HepG2 (cell line): ENCODE measurements around the gene GNAS-AS1.
A peak's percentile ranks its signal among the peaks of the same experiment; 100 is the strongest.

Experiments
- CEBPB ChIP-seq: IDR thresholded peaks from 2 replicates; pipeline ENCODE4 v1.6.1; 2011; ENCODE audit warnings: low read depth, low read length, improper control_type of control experiment, borderline replicate concordance
- KDM5A ChIP-seq: fragments of 200-600 bp; sonication (generic); IDR thresholded peaks from 2 replicates; pipeline ENCODE4 v1.7.0; 2018; ENCODE audit warnings: antibody characterized with exemption, mild to moderate bottlenecking, low read length, borderline replicate concordance
- NFIC ChIP-seq: IDR thresholded peaks from 2 replicates; pipeline ENCODE4 v1.6.1; 2012; ENCODE audit warnings: mild to moderate bottlenecking, low read length, inconsistent platforms
- SALL2 ChIP-seq: sonication (generic); formaldehyde crosslinking; IDR thresholded peaks from 2 replicates; pipeline ENCODE4 v1.8.1; 2023; ENCODE audit warnings: mild to moderate bottlenecking, missing genetic modification reagents, inconsistent platforms
- ZFYVE20 ChIP-seq: sonication (generic); formaldehyde crosslinking; IDR thresholded peaks from 2 replicates; pipeline ENCODE4 v1.8.0; 2023; ENCODE audit warnings: low read depth, mild to moderate bottlenecking, moderate library complexity, missing genetic modification reagents, borderline replicate concordance
- ZMYM3 ChIP-seq: sonication (generic); formaldehyde crosslinking; IDR thresholded peaks from 2 replicates; pipeline ENCODE4 v1.5.1; 2020; ENCODE audit warnings: mild to moderate bottlenecking, missing genetic modification reagents
- ZNF883 ChIP-seq: sonication (generic); formaldehyde crosslinking; IDR thresholded peaks from 2 replicates; pipeline ENCODE4 v1.5.1; 2020; ENCODE audit warnings: mild to moderate bottlenecking, missing genetic modification reagents; ENCODE audit errors: not compliant biosample characterization
- TF ChIP-seq, protein P1 (sequence below), 2 experiments: IDR thresholded peaks; 2 replicates each; pipeline ENCODE4 v1.6.1; 2011 to 2012; ENCODE audit warnings: low read length in 2 of 2, borderline replicate concordance in 1 of 2, low read depth in 1 of 2, mild to moderate bottlenecking in 1 of 2, moderate library complexity in 1 of 2
- TF ChIP-seq, protein P2 (sequence below): sonication (generic); formaldehyde crosslinking; IDR thresholded peaks from 2 replicates; pipeline ENCODE4 v1.5.0; 2020; ENCODE audit warnings: mild to moderate bottlenecking, missing genetic modification reagents, moderate library complexity
- TF ChIP-seq, protein P3 (sequence below): sonication (generic); formaldehyde crosslinking; IDR thresholded peaks from 2 replicates; pipeline ENCODE4 v1.4.0; 2020; ENCODE audit warnings: missing genetic modification reagents
- TF ChIP-seq, protein P4 (sequence below): sonication (generic); formaldehyde crosslinking; IDR thresholded peaks from 2 replicates; pipeline ENCODE4 v1.5.0; 2020; ENCODE audit warnings: mild to moderate bottlenecking, missing genetic modification reagents

DNA sequence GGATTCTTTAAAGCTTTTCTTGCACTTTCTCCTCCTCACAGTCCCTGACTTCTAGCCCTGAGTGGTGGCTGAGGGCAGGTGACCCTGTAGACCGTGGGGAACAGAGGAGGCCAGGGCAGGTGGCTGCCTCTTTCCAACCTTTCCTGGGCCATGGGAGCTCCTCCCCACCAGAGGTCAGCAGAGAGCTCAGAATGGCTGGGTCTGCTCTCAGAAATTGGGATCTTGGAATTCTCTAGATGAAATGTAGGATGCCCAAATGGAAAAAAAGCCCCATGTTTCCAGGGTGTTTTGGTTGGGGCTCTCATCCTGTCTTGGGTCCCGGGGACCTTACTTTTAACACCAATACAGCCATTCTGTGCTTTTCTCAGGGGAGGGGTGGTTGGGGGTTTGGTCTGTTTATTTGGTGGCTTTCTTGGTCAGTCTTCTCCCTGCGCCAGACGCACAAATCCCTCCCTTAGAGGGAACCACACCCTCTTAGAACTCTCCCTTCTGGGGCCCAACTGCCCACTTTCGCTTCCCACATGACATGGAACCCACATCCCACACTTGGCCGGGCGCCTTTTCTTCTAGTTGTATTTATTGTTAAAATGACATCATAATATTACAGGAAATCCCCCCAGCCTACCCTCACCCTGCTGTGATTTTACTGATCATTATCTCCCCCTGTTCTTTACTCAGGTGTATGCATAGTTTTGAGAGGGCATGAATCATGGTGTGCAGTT, 19.8 kb upstream of the GNAS-AS1 start:
- TF ChIP-seq, protein P1, sequence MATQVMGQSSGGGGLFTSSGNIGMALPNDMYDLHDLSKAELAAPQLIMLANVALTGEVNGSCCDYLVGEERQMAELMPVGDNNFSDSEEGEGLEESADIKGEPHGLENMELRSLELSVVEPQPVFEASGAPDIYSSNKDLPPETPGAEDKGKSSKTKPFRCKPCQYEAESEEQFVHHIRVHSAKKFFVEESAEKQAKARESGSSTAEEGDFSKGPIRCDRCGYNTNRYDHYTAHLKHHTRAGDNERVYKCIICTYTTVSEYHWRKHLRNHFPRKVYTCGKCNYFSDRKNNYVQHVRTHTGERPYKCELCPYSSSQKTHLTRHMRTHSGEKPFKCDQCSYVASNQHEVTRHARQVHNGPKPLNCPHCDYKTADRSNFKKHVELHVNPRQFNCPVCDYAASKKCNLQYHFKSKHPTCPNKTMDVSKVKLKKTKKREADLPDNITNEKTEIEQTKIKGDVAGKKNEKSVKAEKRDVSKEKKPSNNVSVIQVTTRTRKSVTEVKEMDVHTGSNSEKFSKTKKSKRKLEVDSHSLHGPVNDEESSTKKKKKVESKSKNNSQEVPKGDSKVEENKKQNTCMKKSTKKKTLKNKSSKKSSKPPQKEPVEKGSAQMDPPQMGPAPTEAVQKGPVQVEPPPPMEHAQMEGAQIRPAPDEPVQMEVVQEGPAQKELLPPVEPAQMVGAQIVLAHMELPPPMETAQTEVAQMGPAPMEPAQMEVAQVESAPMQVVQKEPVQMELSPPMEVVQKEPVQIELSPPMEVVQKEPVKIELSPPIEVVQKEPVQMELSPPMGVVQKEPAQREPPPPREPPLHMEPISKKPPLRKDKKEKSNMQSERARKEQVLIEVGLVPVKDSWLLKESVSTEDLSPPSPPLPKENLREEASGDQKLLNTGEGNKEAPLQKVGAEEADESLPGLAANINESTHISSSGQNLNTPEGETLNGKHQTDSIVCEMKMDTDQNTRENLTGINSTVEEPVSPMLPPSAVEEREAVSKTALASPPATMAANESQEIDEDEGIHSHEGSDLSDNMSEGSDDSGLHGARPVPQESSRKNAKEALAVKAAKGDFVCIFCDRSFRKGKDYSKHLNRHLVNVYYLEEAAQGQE (IDR thresholded peaks at IDR 0.05; ENCODE audit: borderline replicate concordance in 1 of 2, low read depth in 1 of 2, low read length in 2 of 2): no peak
- TF ChIP-seq ZFYVE20 (CRISPR knock-in tag) (no peak), ZNF883 (CRISPR knock-in tag) (no peak), ZMYM3 (no peak), NFIC (no peak), CEBPB (no peak), KDM5A (no peak), SALL2 (CRISPR knock-in tag) (no peak)
- TF ChIP-seq, protein P2, sequence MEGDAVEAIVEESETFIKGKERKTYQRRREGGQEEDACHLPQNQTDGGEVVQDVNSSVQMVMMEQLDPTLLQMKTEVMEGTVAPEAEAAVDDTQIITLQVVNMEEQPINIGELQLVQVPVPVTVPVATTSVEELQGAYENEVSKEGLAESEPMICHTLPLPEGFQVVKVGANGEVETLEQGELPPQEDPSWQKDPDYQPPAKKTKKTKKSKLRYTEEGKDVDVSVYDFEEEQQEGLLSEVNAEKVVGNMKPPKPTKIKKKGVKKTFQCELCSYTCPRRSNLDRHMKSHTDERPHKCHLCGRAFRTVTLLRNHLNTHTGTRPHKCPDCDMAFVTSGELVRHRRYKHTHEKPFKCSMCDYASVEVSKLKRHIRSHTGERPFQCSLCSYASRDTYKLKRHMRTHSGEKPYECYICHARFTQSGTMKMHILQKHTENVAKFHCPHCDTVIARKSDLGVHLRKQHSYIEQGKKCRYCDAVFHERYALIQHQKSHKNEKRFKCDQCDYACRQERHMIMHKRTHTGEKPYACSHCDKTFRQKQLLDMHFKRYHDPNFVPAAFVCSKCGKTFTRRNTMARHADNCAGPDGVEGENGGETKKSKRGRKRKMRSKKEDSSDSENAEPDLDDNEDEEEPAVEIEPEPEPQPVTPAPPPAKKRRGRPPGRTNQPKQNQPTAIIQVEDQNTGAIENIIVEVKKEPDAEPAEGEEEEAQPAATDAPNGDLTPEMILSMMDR (CRISPR knock-in tag): peak; percentile 96
- TF ChIP-seq, protein P3, sequence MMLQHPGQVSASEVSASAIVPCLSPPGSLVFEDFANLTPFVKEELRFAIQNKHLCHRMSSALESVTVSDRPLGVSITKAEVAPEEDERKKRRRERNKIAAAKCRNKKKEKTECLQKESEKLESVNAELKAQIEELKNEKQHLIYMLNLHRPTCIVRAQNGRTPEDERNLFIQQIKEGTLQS (CRISPR knock-in tag): no peak
- TF ChIP-seq, protein P4, sequence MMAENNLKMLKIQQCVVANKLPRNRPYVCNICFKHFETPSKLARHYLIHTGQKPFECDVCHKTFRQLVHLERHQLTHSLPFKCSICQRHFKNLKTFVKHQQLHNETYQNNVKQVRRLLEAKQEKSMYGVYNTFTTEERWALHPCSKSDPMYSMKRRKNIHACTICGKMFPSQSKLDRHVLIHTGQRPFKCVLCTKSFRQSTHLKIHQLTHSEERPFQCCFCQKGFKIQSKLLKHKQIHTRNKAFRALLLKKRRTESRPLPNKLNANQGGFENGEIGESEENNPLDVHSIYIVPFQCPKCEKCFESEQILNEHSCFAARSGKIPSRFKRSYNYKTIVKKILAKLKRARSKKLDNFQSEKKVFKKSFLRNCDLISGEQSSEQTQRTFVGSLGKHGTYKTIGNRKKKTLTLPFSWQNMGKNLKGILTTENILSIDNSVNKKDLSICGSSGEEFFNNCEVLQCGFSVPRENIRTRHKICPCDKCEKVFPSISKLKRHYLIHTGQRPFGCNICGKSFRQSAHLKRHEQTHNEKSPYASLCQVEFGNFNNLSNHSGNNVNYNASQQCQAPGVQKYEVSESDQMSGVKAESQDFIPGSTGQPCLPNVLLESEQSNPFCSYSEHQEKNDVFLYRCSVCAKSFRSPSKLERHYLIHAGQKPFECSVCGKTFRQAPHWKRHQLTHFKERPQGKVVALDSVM (CRISPR knock-in tag): no peak
